Spleen (tissue), 7 donors: ENCODE data around the gene KCNK17.

Experiments
- POLR2AphosphoS5 ChIP-seq, 3 donors: sonication (generic); formaldehyde crosslinking; IDR thresholded peaks; one replicate each; pipeline ENCODE4 v1.5.1; 2017; ENCODE audit warnings: antibody characterized with exemption in 3 of 3
- TF ChIP-seq, protein P1 (sequence below), 11 experiments: fragments of 200-600 bp in 7 of 11; fragments of 450-650 bp in 4 of 11; sonication (generic) in 4 of 11; IDR thresholded peaks in 8 of 11; conservative IDR thresholded peaks in 3 of 11; 1 replicate in 7 of 11; 2 replicates in 4 of 11; pipeline versions ENCODE4 v1.4.0 to v1.8.0; 2016 to 2021; ENCODE audit warnings: antibody characterized with exemption in 11 of 11, inconsistent platforms in 4 of 11, mild to moderate bottlenecking in 1 of 11
- donor health status: DM: no; HTN: no; CAD: no; lungs with moderate emphysema.
- donor health status: DM: no; HTN: no; CAD: no.
- donor health status: DM: no; HTN: no; CAD: no.

DNA sequence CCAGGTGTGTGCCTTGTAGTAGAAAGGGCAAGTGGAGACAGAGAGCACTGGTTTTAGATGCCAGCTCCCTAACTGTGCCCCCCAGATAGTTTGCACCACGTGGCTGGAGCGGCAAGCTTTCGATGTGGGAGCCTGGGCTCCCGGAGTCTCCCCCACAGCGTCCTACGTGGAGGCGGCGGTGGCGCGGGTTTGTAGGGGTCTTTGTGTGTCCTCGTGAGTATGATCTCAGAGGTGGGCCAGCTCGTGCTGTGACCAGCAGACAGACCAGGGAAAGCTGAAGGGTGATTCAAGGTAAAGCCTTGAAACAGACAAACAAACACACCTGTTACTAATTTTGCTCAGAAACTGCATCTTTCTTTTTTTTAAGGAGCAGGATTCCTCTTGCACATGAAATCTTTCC, 13.8 kb upstream of the KCNK17 start:
- TF ChIP-seq, protein P1, sequence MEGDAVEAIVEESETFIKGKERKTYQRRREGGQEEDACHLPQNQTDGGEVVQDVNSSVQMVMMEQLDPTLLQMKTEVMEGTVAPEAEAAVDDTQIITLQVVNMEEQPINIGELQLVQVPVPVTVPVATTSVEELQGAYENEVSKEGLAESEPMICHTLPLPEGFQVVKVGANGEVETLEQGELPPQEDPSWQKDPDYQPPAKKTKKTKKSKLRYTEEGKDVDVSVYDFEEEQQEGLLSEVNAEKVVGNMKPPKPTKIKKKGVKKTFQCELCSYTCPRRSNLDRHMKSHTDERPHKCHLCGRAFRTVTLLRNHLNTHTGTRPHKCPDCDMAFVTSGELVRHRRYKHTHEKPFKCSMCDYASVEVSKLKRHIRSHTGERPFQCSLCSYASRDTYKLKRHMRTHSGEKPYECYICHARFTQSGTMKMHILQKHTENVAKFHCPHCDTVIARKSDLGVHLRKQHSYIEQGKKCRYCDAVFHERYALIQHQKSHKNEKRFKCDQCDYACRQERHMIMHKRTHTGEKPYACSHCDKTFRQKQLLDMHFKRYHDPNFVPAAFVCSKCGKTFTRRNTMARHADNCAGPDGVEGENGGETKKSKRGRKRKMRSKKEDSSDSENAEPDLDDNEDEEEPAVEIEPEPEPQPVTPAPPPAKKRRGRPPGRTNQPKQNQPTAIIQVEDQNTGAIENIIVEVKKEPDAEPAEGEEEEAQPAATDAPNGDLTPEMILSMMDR (IDR thresholded peaks at IDR 0.05 in 8 of 11, conservative IDR thresholded peaks at IDR 0.05 in 3 of 11): no peak
- TF ChIP-seq POLR2AphosphoS5 (IDR thresholded peaks at IDR 0.05): no peak
